GM18517 (cell line): ENCODE measurements around the gene VKORC1.
A peak's percentile ranks its signal among the peaks of the same experiment; 100 is the strongest.

ENCODE experiments used
- ATAC-seq: cut with Tn5 transposase; IDR thresholded peaks from one replicate; pipeline ENCODE4 v1.9.1; 2021; ENCODE audit warnings: mild to moderate bottlenecking, moderate library complexity; ENCODE audit not compliant: unreplicated experiment

The VKORC1 gene

GRCh38 chr16:31130899-31131298, 36.3 kb upstream of the VKORC1 start:
- no peak for ATAC-seq

- ATAC-seq: no peak
These were observed 35.8 kb upstream of the VKORC1 start for GRCh38 chr16:31130336-31130891.

- no peak for ATAC-seq
These were observed 35.2 kb upstream of the VKORC1 start for GRCh38 chr16:31129568-31130335.

GRCh38 chr16:31128711-31129567, 34.3 kb upstream of the VKORC1 start:
- no peak for ATAC-seq

GRCh38 chr16:31127182-31127581, 32.6 kb upstream of the VKORC1 start:
- no peak for ATAC-seq

GRCh38 chr16:31125844-31126243, 31.2 kb upstream of the VKORC1 start:
- ATAC-seq: no peak

- no peak for ATAC-seq
These were observed 25.5 kb upstream of the VKORC1 start for GRCh38 chr16:31120129-31120528.

GRCh38 chr16:31118223-31119155, 23.9 kb upstream of the VKORC1 start:
- ATAC-seq: no peak

GRCh38 chr16:31117384-31118222, 23.0 kb upstream of the VKORC1 start, which contains the start of gene KAT8:
Gene KAT8, plus strand, starts transcription at chr16:31117664. Its CDS starts 18 bp downstream, at chr16:31117682.
- peak; percentile 86 for ATAC-seq

- no peak for ATAC-seq
These were observed 19.9 kb upstream of the VKORC1 start for GRCh38 chr16:31114468-31114867.

- ATAC-seq: no peak
These were observed 18.8 kb upstream of the VKORC1 start for GRCh38 chr16:31113121-31114120.

- ATAC-seq: no peak
These were observed 18.1 kb upstream of the VKORC1 start for GRCh38 chr16:31112711-31113110.

- no peak for ATAC-seq
These were observed 17.4 kb upstream of the VKORC1 start for GRCh38 chr16:31111881-31112466.

GRCh38 chr16:31110106-31111034, 15.8 kb upstream of the VKORC1 start:
- no peak for ATAC-seq

GRCh38 chr16:31109622-31110021, 15.0 kb upstream of the VKORC1 start:
- ATAC-seq: no peak

GRCh38 chr16:31108794-31109558, 14.4 kb upstream of the VKORC1 start:
- no peak for ATAC-seq
